Neural cell (in vitro differentiated cells): ENCODE measurements around the gene OBP2A.

Source experiments
- EP300 ChIP-seq: fragments of 450-650 bp; conservative IDR thresholded peaks from 2 replicates; pipeline ENCODE4 v1.6.1; 2014; ENCODE audit warnings: antibody characterized with exemption, mild to moderate bottlenecking, moderate library complexity; ENCODE audit not compliant: poor library complexity, severe bottlenecking
- EZH2 ChIP-seq: fragments of 200-600, 300-800 bp; shearing (Covaris generic), sonication (generic); IDR thresholded peaks from 2 replicates; pipeline ENCODE4 v1.6.1; 2014; ENCODE audit warnings: antibody characterized with exemption, low read length, borderline replicate concordance, mild to moderate bottlenecking; ENCODE audit not compliant: insufficient read depth, poor library complexity, severe bottlenecking
- MXI1 ChIP-seq: fragments of 450-650 bp; conservative IDR thresholded peaks from 2 replicates; pipeline ENCODE4 v1.6.1; 2014; ENCODE audit warnings: antibody characterized with exemption, mild to moderate bottlenecking; ENCODE audit not compliant: poor library complexity, severe bottlenecking
- POLR2AphosphoS5 ChIP-seq: IDR thresholded peaks from 2 replicates; pipeline ENCODE4 v1.6.1; 2012
- RAD21 ChIP-seq: fragments of 450-650 bp; conservative IDR thresholded peaks from 2 replicates; pipeline ENCODE4 v1.6.1; 2014; ENCODE audit warnings: antibody characterized with exemption, mild to moderate bottlenecking, moderate library complexity
- SMC3 ChIP-seq: fragments of 450-650 bp; conservative IDR thresholded peaks from 2 replicates; pipeline ENCODE4 v1.6.1; 2014; ENCODE audit warnings: antibody characterized with exemption, mild to moderate bottlenecking, moderate library complexity; ENCODE audit not compliant: poor library complexity
- TAF1 ChIP-seq: IDR thresholded peaks from 2 replicates; pipeline ENCODE4 v1.6.1; 2012; ENCODE audit warnings: low read depth
- TF ChIP-seq, protein P1 (sequence below): fragments of 450-650 bp; IDR thresholded peaks from 2 replicates; pipeline ENCODE4 v1.5.1; 2014; ENCODE audit warnings: antibody characterized with exemption, mild to moderate bottlenecking, moderate library complexity; ENCODE audit not compliant: poor library complexity, severe bottlenecking

DNA sequence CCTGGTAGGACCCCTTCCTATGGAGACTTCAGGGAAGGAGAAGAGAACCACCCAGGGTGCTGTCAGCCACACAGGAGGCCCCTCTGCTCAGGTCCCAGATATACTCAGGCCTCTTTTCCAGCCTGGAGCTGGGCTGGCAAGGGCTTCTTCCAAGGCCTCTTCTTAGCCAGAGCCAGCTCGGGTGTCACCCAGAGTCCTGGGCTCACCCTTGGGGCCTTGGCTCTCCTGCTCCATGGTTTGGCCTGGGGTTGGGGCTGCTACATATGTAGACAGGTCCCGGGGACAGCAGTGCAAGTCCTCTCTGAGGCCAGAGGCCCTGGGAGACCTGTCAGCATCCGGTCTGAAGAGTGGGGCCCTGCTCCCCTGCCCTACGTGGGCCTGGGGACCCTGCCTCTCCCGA is 38.4 kb downstream of the OBP2A start:
- TF ChIP-seq POLR2AphosphoS5 (no peak), EP300 (no peak), SMC3 (no peak), EZH2 (no peak), TAF1 (no peak), MXI1 (no peak), RAD21 (no peak)
- TF ChIP-seq, protein P1, sequence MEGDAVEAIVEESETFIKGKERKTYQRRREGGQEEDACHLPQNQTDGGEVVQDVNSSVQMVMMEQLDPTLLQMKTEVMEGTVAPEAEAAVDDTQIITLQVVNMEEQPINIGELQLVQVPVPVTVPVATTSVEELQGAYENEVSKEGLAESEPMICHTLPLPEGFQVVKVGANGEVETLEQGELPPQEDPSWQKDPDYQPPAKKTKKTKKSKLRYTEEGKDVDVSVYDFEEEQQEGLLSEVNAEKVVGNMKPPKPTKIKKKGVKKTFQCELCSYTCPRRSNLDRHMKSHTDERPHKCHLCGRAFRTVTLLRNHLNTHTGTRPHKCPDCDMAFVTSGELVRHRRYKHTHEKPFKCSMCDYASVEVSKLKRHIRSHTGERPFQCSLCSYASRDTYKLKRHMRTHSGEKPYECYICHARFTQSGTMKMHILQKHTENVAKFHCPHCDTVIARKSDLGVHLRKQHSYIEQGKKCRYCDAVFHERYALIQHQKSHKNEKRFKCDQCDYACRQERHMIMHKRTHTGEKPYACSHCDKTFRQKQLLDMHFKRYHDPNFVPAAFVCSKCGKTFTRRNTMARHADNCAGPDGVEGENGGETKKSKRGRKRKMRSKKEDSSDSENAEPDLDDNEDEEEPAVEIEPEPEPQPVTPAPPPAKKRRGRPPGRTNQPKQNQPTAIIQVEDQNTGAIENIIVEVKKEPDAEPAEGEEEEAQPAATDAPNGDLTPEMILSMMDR = no peak
